ENCODE measurements around the gene MANSC1. TPM values are rescaled to one million over a fixed set of nuclear protein-coding genes. Genes with fewer than 3 reads are reported as not detected.

The MANSC1 gene
- total and polyA plus RNA-seq, 9 of the 15 experiments (the other 6 are each of a cell fraction or from before 2014, with no cell fraction given) = 0.76 to 8.6 (median 3.1) TPM

GRCh38 chr12:12398026-12398859, 48.2 kb upstream of the MANSC1 start (continued):
- no peak for TF ChIP-seq HNRNPUL1 (IDR thresholded peaks at IDR 0.05; ENCODE audit: low read length)
- TF ChIP-seq POLR2B (IDR thresholded peaks at IDR 0.05; ENCODE audit: low read depth, partially characterized antibody) = no peak
- no peak for TF ChIP-seq ZFP30 (CRISPR knock-in tag; IDR thresholded peaks at IDR 0.05; ENCODE audit: borderline replicate concordance)
- TF ChIP-seq PCBP1 (IDR thresholded peaks at IDR 0.05; ENCODE audit: low read depth, low read length, poor library complexity, severe bottlenecking) = no peak
- TF ChIP-seq RCOR1 (IDR thresholded peaks at IDR 0.05; ENCODE audit: borderline replicate concordance in 1 of 2, low read depth in 2 of 2, low read length in 2 of 2) = peak in 1 of 2 experiments; percentile 74; a peak in 2 of 4 replicates
- TF ChIP-seq CEBPB (tag; IDR thresholded peaks at IDR 0.05) = 0 out of 2 replicates have a peak, but pooled peaks have one; percentile 40
- TF ChIP-seq ZNF143 (CRISPR knock-in tag; IDR thresholded peaks at IDR 0.05) = no peak
- no peak for TF ChIP-seq POLR3G (IDR thresholded peaks at IDR 0.05; ENCODE audit: extremely low read depth, insufficient read length, insufficient replicate concordance)
- no peak for TF ChIP-seq MNT (conservative IDR thresholded peaks at IDR 0.05)
- no peak for TF ChIP-seq RFX7 (CRISPR knock-in tag; IDR thresholded peaks at IDR 0.05)
- no peak for TF ChIP-seq CUX1 (CRISPR knock-in tag; IDR thresholded peaks at IDR 0.05)
- TF ChIP-seq FOSL1 (tag; conservative IDR thresholded peaks at IDR 0.05) = peak; percentile 63
- no peak for TF ChIP-seq DACH1 (IDR thresholded peaks at IDR 0.05; ENCODE audit: partially characterized antibody)
- TF ChIP-seq VEZF1 (CRISPR knock-in tag; IDR thresholded peaks at IDR 0.05) = no peak
- TF ChIP-seq ATF7 (IDR thresholded peaks at IDR 0.05) = no peak
- TF ChIP-seq C11orf30 (IDR thresholded peaks at IDR 0.05; ENCODE audit: low read depth) = no peak
- TF ChIP-seq ZNF436 (CRISPR knock-in tag; IDR thresholded peaks at IDR 0.05) = no peak
- no peak for TF ChIP-seq MTA2 (IDR thresholded peaks at IDR 0.05; ENCODE audit: low read depth)
- TF ChIP-seq ETV5 (CRISPR knock-in tag; IDR thresholded peaks at IDR 0.05; ENCODE audit: low read depth) = no peak
- peak in 1 of 2 experiments; percentile 47; a peak in 2 of 4 replicates for TF ChIP-seq RAD21 (CRISPR knock-in tag; conservative IDR thresholded peaks at IDR 0.05 in 1 of 2, IDR thresholded peaks at IDR 0.05 in 1 of 2)

Measured in K562 (cell line).